ENCODE data around the gene PPP6R2. TPM values are rescaled to one million over a fixed set of nuclear protein-coding genes. Genes with fewer than 3 reads are reported as not detected.

Gene PPP6R2
- total RNA-seq, 1 experiment from 2014 or later, result 42.6 TPM

DNA sequence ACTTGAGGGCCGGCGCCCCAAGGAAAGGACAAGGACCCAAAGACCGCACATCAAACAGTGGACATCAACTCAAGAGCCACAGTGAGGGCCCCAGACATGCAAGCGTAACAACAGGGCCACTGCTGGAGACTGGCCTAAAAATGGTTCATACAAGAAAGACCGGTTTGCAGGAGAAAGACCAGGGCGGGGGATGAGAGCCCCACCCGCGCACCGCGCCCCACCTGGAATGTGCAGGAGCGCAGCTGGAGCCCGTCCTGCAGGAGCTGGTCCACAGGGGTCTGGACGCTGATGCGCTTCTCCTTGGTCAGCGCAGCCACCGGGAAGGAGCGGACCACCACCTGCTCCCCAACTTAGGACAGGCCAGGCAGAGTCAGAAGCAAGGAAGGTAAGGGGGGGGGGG lies 117.8 kb downstream of the PPP6R2 start:
- Mint-ChIP-seq H3K4me3 (no peak overlapping the region), H3K27me3 (ENCODE audit: low read depth) (no peaks in the 10 kb centered on the region), H3K4me1 (no peaks in the 10 kb centered on the region), H3K36me3 (ENCODE audit: insufficient read depth in 1 of 3, low read depth in 3 of 3) (peaks cover 20 to 85% (median 79%) of the 10 kb centered on the region in 3 experiments), H3K27ac (no peak overlapping the region), H3K9me3 (no peaks in the 10 kb centered on the region; a peak in 1 of 5 replicates)
- H3K27ac ChIP-seq (ENCODE audit: insufficient read length, low read depth, low read length), result no peak overlapping the region
- no peak overlapping the region for H4K91ac ChIP-seq (ENCODE audit: insufficient read length, low read depth, low read length)
- H2BK5ac ChIP-seq (ENCODE audit: insufficient read length, low read length), result no peak overlapping the region
- no peak overlapping the region for H3K9ac ChIP-seq (ENCODE audit: extremely low read depth, insufficient read length, low read length)
- no peak overlapping the region for H2AFZ ChIP-seq (ENCODE audit: low read length)
- peaks cover under 1% of the 10 kb centered on the region for H4K20me1 ChIP-seq (ENCODE audit: control insufficient read depth, insufficient read depth, insufficient read length)
- H2BK12ac ChIP-seq (ENCODE audit: insufficient read length, low read depth, low read length), result no peak overlapping the region
- H2AK5ac ChIP-seq (ENCODE audit: insufficient read length, low read length), result no peak overlapping the region
- H3T11ph ChIP-seq (ENCODE audit: low read length), result no peak overlapping the region
- H3K27me3 ChIP-seq (ENCODE audit: insufficient read depth, low read length), result no peaks in the 10 kb centered on the region
- no peak overlapping the region for H3K14ac ChIP-seq (ENCODE audit: insufficient read depth, low read length)
- no peak overlapping the region for H4K5ac ChIP-seq (ENCODE audit: insufficient read length, low read depth, low read length)
- no peak overlapping the region for H4K8ac ChIP-seq (replicated peaks; ENCODE audit: insufficient read length, low read depth, low read length)
- H3K79me2 ChIP-seq (ENCODE audit: insufficient read depth, low read length), result no peaks in the 10 kb centered on the region
- no peak overlapping the region for H2BK15ac ChIP-seq (ENCODE audit: low read depth, low read length)
- DNase-seq, result no peak
- H3K9me3 ChIP-seq (ENCODE audit: control insufficient read depth, low read depth, low read length), result no peaks in the 10 kb centered on the region
- no peak overlapping the region for H3K18ac ChIP-seq (ENCODE audit: insufficient read length, low read depth, low read length)
- H2BK120ac ChIP-seq (ENCODE audit: low read depth, low read length, poor library complexity, severe bottlenecking), result no peak overlapping the region
- H3K56ac ChIP-seq (ENCODE audit: insufficient read length, low read depth, low read length), result no peak overlapping the region
- WGBS (ENCODE audit: extremely low coverage, insufficient read length, low lambda C conversion rate), result no CpG with 5 or more reads among the region's 17 CpGs
- H3K23ac ChIP-seq (ENCODE audit: insufficient read length, low read depth, low read length), result no peak overlapping the region
- no peak overlapping the region for H3K4me2 ChIP-seq (ENCODE audit: insufficient read depth, insufficient read length, low read length)
- no peaks in the 10 kb centered on the region for H3K23me2 ChIP-seq (ENCODE audit: insufficient read length, low read depth, low read length, poor library complexity, severe bottlenecking)
- no peak overlapping the region for H3K4ac ChIP-seq (ENCODE audit: low read depth, low read length)
- no peaks in the 10 kb centered on the region for H3K4me1 ChIP-seq (ENCODE audit: insufficient read depth, low read length)
- H3K79me1 ChIP-seq (ENCODE audit: insufficient read depth, low read depth, low read length, poor library complexity, severe bottlenecking), result no peaks in the 10 kb centered on the region
- no peak overlapping the region for H2BK20ac ChIP-seq (ENCODE audit: low read depth, low read length, poor library complexity, severe bottlenecking)
- TF ChIP-seq, protein P1, sequence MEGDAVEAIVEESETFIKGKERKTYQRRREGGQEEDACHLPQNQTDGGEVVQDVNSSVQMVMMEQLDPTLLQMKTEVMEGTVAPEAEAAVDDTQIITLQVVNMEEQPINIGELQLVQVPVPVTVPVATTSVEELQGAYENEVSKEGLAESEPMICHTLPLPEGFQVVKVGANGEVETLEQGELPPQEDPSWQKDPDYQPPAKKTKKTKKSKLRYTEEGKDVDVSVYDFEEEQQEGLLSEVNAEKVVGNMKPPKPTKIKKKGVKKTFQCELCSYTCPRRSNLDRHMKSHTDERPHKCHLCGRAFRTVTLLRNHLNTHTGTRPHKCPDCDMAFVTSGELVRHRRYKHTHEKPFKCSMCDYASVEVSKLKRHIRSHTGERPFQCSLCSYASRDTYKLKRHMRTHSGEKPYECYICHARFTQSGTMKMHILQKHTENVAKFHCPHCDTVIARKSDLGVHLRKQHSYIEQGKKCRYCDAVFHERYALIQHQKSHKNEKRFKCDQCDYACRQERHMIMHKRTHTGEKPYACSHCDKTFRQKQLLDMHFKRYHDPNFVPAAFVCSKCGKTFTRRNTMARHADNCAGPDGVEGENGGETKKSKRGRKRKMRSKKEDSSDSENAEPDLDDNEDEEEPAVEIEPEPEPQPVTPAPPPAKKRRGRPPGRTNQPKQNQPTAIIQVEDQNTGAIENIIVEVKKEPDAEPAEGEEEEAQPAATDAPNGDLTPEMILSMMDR (conservative IDR thresholded peaks at IDR 0.05), result no peak

Data from H9 (cell line).